ENCODE data around the gene SF3B3.

The SF3B3 gene

DNA sequence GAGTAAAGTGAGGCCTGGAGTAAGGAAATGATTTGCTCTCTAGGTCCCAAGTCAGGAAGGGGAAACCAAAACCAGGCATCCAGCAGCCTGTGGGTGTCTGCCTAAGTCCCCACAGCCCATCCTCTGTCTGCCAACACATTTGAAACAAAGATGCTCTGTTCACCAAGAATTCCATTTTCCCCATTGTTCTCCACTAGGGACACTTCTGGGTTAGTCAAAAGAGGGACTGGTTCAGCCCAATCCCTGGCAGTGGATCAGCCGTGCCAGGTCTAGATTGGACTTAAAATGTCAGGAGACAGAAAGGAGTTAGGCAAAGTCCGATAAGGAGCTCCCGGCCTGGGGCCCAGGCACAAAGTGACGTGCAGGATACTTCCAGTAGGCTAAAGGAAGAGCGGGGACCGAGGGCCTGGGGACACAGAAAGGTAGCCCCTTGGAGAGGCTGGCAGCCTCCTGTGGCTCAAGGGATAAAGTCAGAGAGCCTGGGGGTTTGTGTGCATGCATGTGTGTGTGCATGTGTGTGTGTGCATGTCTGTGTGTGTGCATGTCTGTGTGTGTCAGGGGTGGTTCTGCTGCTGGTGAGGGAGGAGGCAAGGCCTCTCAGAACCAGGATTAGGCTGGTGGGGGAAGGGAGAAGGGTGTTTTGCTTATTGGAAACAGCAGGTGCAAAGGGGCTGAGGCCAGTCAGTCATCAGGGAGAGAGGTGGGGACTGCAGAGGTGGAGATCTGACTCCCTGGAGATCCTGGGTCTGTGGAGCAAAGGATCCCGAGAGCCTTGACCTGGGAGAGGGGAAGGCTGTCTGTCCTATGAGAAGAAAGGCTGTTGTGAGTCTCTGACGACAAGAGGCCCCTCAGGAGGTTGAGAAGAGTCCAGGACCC, 81.0 kb downstream of the SF3B3 start:
- no peak for TF ChIP-seq CTCF (IDR thresholded peaks at IDR 0.05; ENCODE audit: extremely low read depth, insufficient read depth, missing control alignments)
- in situ Hi-C loops (cut with MboI; ENCODE audit: low pct_unique_long_range_greater_than_20kb, low sequenced_read_pairs, unreplicated experiment) = no loop called here
- DNase-seq (ENCODE audit: low spot score) = no peak

DNA sequence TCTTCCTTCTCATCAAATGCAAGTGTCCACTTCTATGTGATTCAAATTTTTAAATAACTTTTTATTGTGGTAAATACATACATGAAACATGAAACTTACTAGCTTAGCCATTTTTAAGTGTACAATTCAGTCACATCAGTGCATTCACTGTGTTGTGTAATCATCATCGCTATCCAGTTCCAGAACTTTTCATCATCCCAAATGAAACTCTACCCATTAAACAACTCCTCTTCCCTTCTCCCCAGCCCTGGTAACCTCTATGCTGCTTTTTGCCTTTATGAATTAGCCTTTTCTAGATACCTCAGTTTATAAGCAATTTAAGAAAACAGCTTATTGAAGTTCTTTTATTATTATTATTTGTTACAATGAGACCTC, 81.7 kb downstream of the SF3B3 start:
- no peak for TF ChIP-seq CTCF (IDR thresholded peaks at IDR 0.05; ENCODE audit: extremely low read depth, insufficient read depth, missing control alignments)
- no peak for DNase-seq (ENCODE audit: low spot score)
- in situ Hi-C loops (cut with MboI; ENCODE audit: low pct_unique_long_range_greater_than_20kb, low sequenced_read_pairs, unreplicated experiment) = no loop called here

- no peak for DNase-seq (ENCODE audit: low spot score)
- TF ChIP-seq CTCF (IDR thresholded peaks at IDR 0.05; ENCODE audit: extremely low read depth, insufficient read depth, missing control alignments) = no peak
- in situ Hi-C loops (cut with MboI; ENCODE audit: low pct_unique_long_range_greater_than_20kb, low sequenced_read_pairs, unreplicated experiment) = no loop called here
Measured at GRCh38 chr16:70608521-70608920, 84.9 kb downstream of the SF3B3 start.

DNA sequence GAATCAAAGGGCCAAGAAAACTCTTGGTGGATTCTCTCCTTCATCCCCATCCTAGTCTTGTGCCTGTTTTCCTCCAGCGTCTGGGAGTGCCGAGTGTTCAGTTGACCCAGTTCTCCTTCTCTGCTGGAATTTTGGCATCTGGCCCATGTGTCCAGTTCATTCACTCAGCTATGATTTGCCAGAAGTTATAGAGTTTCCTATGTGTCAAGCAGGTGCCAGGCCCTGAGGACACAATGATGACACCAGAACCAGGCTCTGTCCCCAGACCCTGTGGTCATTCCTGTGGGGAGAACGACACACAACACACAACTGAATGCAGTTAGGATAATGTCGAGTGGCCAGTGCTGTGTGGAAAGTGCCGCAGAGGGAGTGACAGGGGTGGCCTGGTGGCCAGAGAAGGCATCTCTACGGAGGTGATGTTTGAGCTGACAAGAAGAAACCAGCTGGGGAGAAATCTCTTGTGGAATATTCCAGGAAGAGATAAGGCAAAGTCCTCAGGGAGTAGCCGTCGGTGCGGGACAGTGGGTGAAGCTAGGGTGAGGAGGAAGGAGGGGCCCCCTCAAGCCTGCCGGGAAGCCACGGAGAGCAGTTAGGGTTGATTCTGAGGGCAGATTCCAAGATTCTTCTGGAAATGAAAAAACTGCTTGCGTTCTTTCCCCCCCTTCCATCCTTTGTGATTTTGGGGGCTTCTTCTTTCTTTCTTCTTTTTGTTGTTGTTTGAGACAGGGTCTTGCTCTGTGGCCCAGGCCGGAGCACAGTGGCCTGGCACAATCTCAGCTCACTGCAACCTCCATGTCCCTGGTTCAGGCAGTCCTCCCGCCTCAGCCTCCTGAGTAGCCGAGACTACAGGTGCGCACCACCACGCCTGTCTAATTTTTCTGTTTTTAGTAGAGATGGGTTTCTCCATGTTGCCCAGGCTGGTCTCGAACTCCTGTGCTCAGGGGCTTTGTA, 86.9 kb downstream of the SF3B3 start:
- TF ChIP-seq CTCF (IDR thresholded peaks at IDR 0.05; ENCODE audit: extremely low read depth, insufficient read depth, missing control alignments) = no peak
- DNase-seq (ENCODE audit: low spot score) = no peak
- in situ Hi-C loops (cut with MboI; ENCODE audit: low pct_unique_long_range_greater_than_20kb, low sequenced_read_pairs, unreplicated experiment) = no loop called here

- no peak for TF ChIP-seq CTCF (IDR thresholded peaks at IDR 0.05; ENCODE audit: extremely low read depth, insufficient read depth, missing control alignments)
- in situ Hi-C loops (cut with MboI; ENCODE audit: low pct_unique_long_range_greater_than_20kb, low sequenced_read_pairs, unreplicated experiment) = no loop called here
- no peak for DNase-seq (ENCODE audit: low spot score)
Measured at GRCh38 chr16:70611224-70611598, 87.6 kb downstream of the SF3B3 start.

GRCh38 chr16:70611785-70612303, 88.2 kb downstream of the SF3B3 start:
- no peak for TF ChIP-seq CTCF (IDR thresholded peaks at IDR 0.05; ENCODE audit: extremely low read depth, insufficient read depth, missing control alignments)
- no peak for DNase-seq (ENCODE audit: low spot score)
- in situ Hi-C loops (cut with MboI; ENCODE audit: low pct_unique_long_range_greater_than_20kb, low sequenced_read_pairs, unreplicated experiment) = no loop called here
